ENCODE results near the gene GOLGA8O.
"Not testable (repeated sequence)": the region's sequence is repeated elsewhere in the genome, so short reads cannot be mapped to it uniquely, and the experiment has no call there.

The GOLGA8O gene

GRCh38 chr15:32455534-32455933 is at the start of gene GOLGA8O:
Gene GOLGA8O, minus strand, starts transcription at chr15:32455634. Its CDS starts 98 bp downstream, at chr15:32455536.
- not testable (repeated sequence) for DNase-seq (ENCODE audit: low spot score in 2 of 2); ATAC-seq; H3K27ac Mint-ChIP-seq; H3K4me1 Mint-ChIP-seq; H3K36me3 Mint-ChIP-seq; H3K9me3 Mint-ChIP-seq; H3K4me3 Mint-ChIP-seq

DNA sequence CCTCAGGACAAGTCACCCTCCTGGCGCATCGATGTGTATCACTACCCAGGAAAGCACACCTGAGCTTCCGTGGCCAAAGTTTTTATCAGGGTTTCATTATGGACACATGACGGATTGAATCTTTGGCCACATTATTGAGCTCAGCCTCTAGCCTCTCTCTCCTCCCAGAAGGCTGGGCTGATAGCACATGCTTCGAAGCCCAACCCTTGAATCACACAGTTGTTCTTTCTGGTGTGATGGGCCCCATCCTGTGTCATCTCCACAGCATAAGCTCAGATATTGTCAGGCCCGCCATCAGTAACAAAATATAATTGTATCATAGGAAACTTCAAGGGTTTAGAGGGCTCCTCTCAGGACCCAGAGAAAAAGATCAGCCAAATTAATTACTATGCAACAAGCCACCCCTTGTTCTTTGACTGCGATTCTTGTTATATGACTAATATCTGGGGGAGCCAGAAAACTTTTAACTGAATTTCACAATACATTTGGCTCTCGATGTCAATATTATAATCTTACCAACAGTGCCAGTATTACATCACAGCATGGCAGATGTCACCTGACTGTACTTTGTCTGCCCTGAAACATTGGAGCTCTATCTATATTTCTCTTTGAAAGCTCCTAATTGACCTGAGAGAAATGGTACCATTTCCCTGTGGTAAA is 48.8 kb upstream of the GOLGA8O start:
- not testable (repeated sequence) for DNase-seq (ENCODE audit: low spot score in 2 of 2); H3K4me3 Mint-ChIP-seq; H3K9me3 Mint-ChIP-seq; ATAC-seq; H3K27ac Mint-ChIP-seq; H3K4me1 Mint-ChIP-seq; H3K36me3 Mint-ChIP-seq

DNA sequence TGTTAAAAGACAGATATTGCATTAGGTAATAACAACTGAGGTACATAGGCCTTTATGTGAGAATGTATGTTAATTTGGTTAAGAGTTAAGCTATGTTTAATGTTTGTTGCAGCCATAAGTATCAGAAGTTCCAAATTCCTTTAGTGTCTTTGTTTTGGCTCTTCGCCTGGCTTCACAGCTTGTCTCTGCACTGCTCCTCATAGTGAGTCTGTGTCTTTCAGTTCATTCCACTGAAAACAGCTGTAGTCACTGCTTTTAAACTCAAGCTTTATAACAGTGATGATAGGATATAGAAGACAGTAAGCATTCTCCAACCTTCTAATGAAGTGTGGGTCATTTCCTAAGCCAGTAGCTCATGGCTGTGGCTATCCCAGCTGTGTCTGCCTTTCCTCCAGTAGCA is 47.5 kb upstream of the GOLGA8O start:
- not testable (repeated sequence) for H3K4me1 Mint-ChIP-seq; H3K27ac Mint-ChIP-seq; ATAC-seq; DNase-seq (ENCODE audit: low spot score in 2 of 2); H3K4me3 Mint-ChIP-seq; H3K36me3 Mint-ChIP-seq; H3K9me3 Mint-ChIP-seq

DNA sequence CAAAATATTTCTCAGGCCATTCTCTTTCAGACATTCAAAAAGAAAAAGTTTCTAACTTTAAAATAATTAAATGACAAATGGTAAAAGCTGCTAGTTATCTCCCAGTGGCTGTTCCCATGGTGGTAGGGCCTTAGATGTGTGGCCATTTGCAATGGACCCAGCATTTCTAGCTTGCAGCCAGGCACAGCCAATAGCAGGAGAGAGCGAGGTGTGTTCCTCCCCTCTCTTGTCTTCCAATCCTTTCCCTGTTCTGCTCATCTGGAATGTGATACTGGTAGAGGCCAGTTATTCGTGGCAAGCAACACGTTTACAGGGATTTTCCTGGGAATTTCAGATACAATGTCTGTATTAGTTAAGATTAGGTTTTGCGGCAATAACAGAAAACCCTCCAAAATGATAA is 37.3 kb upstream of the GOLGA8O start:
- not testable (repeated sequence) for H3K9me3 Mint-ChIP-seq; H3K36me3 Mint-ChIP-seq; ATAC-seq; H3K4me1 Mint-ChIP-seq; H3K4me3 Mint-ChIP-seq; DNase-seq (ENCODE audit: low spot score in 2 of 2); H3K27ac Mint-ChIP-seq

GRCh38 chr15:32486474-32486873 is 31.0 kb upstream of the GOLGA8O start:
- DNase-seq (ENCODE audit: low spot score in 2 of 2); H3K9me3 Mint-ChIP-seq; H3K4me3 Mint-ChIP-seq; H3K36me3 Mint-ChIP-seq; H3K27ac Mint-ChIP-seq; H3K4me1 Mint-ChIP-seq; ATAC-seq: not testable (repeated sequence)

DNA sequence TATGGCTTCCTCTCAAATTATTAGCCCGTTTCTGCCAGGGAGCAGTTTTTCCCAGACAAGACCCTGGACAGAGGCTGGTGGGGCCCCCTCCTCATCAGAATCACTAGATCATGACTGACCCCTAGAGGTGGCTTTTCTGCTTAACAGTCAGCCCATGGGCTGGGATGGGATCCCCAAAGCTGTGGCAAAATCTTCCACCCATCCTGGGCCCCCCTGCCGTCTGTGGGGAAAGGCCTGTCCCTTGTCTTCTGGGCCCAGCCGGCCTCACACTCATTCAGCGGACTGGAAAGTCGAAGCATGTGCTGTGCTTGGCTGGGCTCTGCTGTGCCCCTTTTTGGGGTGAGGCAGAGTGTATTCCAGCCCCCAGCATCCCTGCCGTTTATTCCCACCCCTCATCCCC is 27.9 kb upstream of the GOLGA8O start:
- not testable (repeated sequence) for H3K4me3 Mint-ChIP-seq, H3K36me3 Mint-ChIP-seq, ATAC-seq, H3K27ac Mint-ChIP-seq, H3K4me1 Mint-ChIP-seq, H3K9me3 Mint-ChIP-seq
- peak in 1 of 2 donors; percentile 2 for DNase-seq (ENCODE audit: low spot score in 2 of 2)

- not testable (repeated sequence) for H3K4me3 Mint-ChIP-seq; ATAC-seq; H3K4me1 Mint-ChIP-seq; DNase-seq (ENCODE audit: low spot score in 2 of 2); H3K27ac Mint-ChIP-seq; H3K9me3 Mint-ChIP-seq; H3K36me3 Mint-ChIP-seq
These were observed 26.2 kb upstream of the GOLGA8O start for GRCh38 chr15:32481683-32482082.

DNA sequence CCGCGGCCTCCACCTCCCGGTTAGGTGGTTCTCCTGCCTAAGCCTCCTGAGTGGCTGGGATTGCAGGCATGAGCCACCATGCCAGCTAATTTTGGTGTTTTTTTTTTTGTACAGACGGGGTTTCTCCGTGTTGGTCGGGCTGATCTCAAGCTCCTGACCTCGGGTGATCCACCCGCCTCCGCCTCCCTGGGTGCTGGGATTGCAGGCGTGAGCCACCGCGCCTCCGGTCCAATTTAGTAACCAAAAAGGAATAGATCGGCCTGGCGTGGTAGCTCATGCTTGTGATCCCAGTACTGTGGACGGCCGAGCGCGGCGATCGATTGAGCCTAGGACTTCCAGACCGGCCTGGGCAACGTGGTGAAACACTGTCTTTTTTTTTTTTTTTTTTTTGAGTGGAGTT is 12.6 kb upstream of the GOLGA8O start:
- not testable (repeated sequence) for H3K4me1 Mint-ChIP-seq; ATAC-seq; H3K4me3 Mint-ChIP-seq; H3K27ac Mint-ChIP-seq; DNase-seq (ENCODE audit: low spot score in 2 of 2); H3K36me3 Mint-ChIP-seq; H3K9me3 Mint-ChIP-seq

GRCh38 chr15:32440445-32440977 is 14.9 kb downstream of the GOLGA8O start:
- not testable (repeated sequence) for H3K27ac Mint-ChIP-seq; H3K4me3 Mint-ChIP-seq; H3K36me3 Mint-ChIP-seq; H3K4me1 Mint-ChIP-seq; DNase-seq (ENCODE audit: low spot score in 2 of 2); H3K9me3 Mint-ChIP-seq
- peak; percentile 71 for ATAC-seq

DNA sequence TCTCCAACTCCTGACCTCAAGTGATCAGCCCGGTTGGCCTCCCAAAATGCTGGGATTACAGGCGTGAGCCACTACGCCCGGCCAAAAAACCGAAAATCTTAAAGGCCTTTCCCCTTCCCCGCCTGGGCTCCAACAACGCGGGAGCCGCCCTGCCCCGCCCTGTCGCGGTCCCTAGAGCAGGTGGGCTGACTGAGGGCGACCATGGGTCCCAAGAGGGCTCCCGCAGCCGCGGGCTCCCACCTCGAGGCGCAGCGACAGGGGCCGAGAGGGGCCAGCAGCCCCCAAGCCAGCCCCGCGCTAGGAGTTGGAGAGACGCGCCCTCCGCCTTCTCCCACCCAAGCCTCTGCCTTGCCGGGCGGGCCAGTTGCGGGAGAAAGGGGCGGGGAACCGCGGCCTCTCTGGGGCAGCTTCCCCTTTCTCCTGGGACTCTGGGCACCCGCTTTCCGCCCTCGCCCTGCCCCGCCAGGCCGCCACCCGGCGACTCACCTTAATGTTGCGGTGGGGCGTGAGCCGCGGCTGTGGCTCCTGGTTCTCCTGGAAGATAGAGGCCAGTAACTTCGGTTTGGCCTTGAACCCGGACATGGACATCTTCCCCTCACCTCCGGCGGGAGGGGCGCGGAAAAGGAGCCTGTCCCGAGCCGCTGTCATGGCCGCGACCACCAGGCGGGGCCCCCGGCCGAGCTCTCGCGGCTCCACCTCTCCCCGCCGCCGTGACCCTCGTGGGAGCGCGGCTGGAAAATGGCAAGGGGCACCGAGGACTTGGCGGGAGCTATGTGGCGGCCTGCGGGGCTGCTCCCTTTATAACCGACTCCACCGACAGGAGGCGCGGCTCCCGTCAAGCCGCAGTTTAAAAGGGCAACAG is 21.1 kb downstream of the GOLGA8O start:
- not testable (repeated sequence) for DNase-seq (ENCODE audit: low spot score in 2 of 2); H3K4me3 Mint-ChIP-seq; H3K27ac Mint-ChIP-seq; H3K9me3 Mint-ChIP-seq; H3K36me3 Mint-ChIP-seq; H3K4me1 Mint-ChIP-seq
- ATAC-seq, result peak; percentile 76

GRCh38 chr15:32427635-32428034 is 27.8 kb downstream of the GOLGA8O start:
- H3K4me3 Mint-ChIP-seq; ATAC-seq; H3K36me3 Mint-ChIP-seq; DNase-seq (ENCODE audit: low spot score in 2 of 2); H3K9me3 Mint-ChIP-seq; H3K27ac Mint-ChIP-seq; H3K4me1 Mint-ChIP-seq: not testable (repeated sequence)

GRCh38 chr15:32426511-32426910 is 28.9 kb downstream of the GOLGA8O start:
- not testable (repeated sequence) for DNase-seq (ENCODE audit: low spot score in 2 of 2); H3K36me3 Mint-ChIP-seq; H3K4me3 Mint-ChIP-seq; H3K9me3 Mint-ChIP-seq; H3K27ac Mint-ChIP-seq; H3K4me1 Mint-ChIP-seq; ATAC-seq

GRCh38 chr15:32407903-32408302 is 47.5 kb downstream of the GOLGA8O start:
- not testable (repeated sequence) for ATAC-seq; DNase-seq (ENCODE audit: low spot score in 2 of 2); H3K27ac Mint-ChIP-seq; H3K4me3 Mint-ChIP-seq; H3K36me3 Mint-ChIP-seq; H3K4me1 Mint-ChIP-seq; H3K9me3 Mint-ChIP-seq

DNA sequence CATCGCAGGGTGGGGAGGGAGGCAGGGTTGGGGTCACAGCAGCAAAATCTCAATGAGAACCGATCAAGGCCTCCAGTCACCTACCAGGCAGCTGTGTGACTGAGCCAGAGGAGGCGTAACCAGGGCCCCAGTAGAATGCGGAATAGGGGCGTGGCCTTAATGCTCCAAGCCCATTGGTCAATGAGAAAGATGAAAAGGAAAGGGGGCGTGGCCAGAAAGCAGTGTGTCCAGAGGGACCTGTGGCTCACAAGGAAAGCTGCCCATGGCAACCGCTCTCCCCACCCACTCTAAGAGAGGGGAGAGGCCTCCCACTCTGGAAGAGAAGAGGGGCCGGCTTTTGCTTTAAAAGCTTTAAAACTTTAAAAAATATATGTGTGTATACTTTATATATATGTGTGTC is 52.2 kb downstream of the GOLGA8O start, which contains the start of gene GOLGA8K:
Gene GOLGA8K (minus strand): TSS at position 101 of the 400 bp plus-strand sequence. CDS start 98 bp downstream, at position 3.
- not testable (repeated sequence) for H3K36me3 Mint-ChIP-seq; H3K27ac Mint-ChIP-seq; H3K4me1 Mint-ChIP-seq; H3K4me3 Mint-ChIP-seq; DNase-seq (ENCODE audit: low spot score in 2 of 2); H3K9me3 Mint-ChIP-seq; ATAC-seq

GRCh38 chr15:32396522-32396921 is 58.9 kb downstream of the GOLGA8O start:
- H3K4me3 Mint-ChIP-seq; DNase-seq (ENCODE audit: low spot score in 2 of 2); H3K4me1 Mint-ChIP-seq; H3K36me3 Mint-ChIP-seq; ATAC-seq; H3K9me3 Mint-ChIP-seq; H3K27ac Mint-ChIP-seq: not testable (repeated sequence)
